Mononuclear cell (primary cell): ENCODE data around the gene GRB7. TPM values are rescaled to one million over a fixed set of nuclear protein-coding genes. Genes with fewer than 3 reads are reported as not detected.

Experiments used
- H3K27me3 ChIP-seq: 2 replicates; pipeline ENCODE4 v1.6.0; 2011; ENCODE audit warnings: low read length, control low read depth; ENCODE audit not compliant: insufficient read depth
- H3K4me1 ChIP-seq: 2 replicates; pipeline ENCODE4 v1.5.1; 2011; ENCODE audit warnings: mild to moderate bottlenecking, low read length, control low read depth; ENCODE audit not compliant: insufficient read depth
- H3K4me3 ChIP-seq: 2 replicates; pipeline ENCODE4 v1.5.1; 2011; ENCODE audit warnings: mild to moderate bottlenecking, low read length, moderate library complexity
- H3K9me3 ChIP-seq: 2 replicates; pipeline ENCODE4 v1.5.1; 2011; ENCODE audit warnings: low read depth, mild to moderate bottlenecking, control low read depth, low read length
- total RNA-seq: library from RNA; depleted of rRNA; stranded (reverse); fragments of >200 nt; gene quantifications from one replicate; pipeline ENCODE4 v1.2.3, GENCODE V29; 2012

Gene GRB7
- total RNA-seq, 1 donor = not detected

GRCh38 chr17:39781031-39781860 lies 43.5 kb downstream of the GRB7 start:
- Histone ChIP-seq H3K27me3 (no peaks in the 10 kb centered on the region), H3K4me3 (no peak overlapping the region), H3K9me3 (no peaks in the 10 kb centered on the region), H3K4me1 (peaks cover 58% of the 10 kb centered on the region)

- no peaks in the 10 kb centered on the region for H3K27me3 ChIP-seq
- H3K9me3 ChIP-seq = no peaks in the 10 kb centered on the region
- H3K4me1 ChIP-seq = peaks cover 57% of the 10 kb centered on the region
- no peak overlapping the region for H3K4me3 ChIP-seq
Observed at GRCh38 chr17:39781861-39782213, 44.1 kb downstream of the GRB7 start.

DNA sequence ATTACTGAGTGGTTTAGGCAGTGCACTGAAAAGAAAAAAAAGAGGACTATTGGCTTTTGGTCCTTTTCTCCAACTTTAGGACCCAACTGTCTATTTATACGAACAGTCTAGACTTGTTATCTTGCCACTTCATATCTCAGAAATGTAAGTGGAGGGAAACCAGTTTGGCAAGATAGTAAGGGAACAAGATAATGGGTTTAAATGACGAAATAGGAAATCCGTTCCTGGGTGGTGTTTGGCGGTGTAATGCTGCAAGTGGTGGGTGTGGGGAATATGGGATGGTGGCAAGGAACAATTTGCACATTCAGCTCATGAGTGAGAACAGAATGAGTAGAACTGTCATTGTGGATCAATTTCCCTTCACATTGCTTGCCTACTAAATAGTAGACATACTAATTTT lies 44.7 kb downstream of the GRB7 start:
- Histone ChIP-seq H3K9me3 (no peaks in the 10 kb centered on the region), H3K4me1 (peaks cover 57% of the 10 kb centered on the region), H3K4me3 (no peak overlapping the region), H3K27me3 (no peaks in the 10 kb centered on the region)

DNA sequence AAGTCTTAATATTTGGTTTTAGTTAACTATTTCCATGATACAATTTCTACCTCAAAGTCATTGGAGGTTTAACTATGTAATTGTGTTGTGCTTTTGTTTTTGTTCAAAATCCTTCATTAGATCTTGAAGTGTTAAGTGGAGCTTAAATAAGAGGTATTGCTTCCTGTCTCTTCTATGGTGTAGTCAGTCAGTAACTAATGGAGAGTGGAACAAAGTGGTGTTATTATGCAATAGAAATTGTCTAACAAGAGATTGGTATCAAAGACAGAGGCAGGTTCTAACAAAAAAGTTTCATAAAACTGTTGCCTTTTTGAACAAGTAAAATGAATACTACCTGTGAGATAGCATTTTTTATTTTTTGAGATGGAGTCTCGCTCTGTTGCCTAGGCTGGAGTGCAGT lies 45.2 kb downstream of the GRB7 start:
- Histone ChIP-seq H3K4me3 (no peak overlapping the region), H3K4me1 (peaks cover 52% of the 10 kb centered on the region), H3K9me3 (no peaks in the 10 kb centered on the region), H3K27me3 (no peaks in the 10 kb centered on the region)

- peaks cover 33% of the 10 kb centered on the region for H3K4me1 ChIP-seq
- no peak overlapping the region for H3K4me3 ChIP-seq
- no peaks in the 10 kb centered on the region for H3K27me3 ChIP-seq
- no peaks in the 10 kb centered on the region for H3K9me3 ChIP-seq
Observed at GRCh38 chr17:39787041-39787440, 49.3 kb downstream of the GRB7 start.

- H3K27me3 ChIP-seq = no peaks in the 10 kb centered on the region
- H3K4me3 ChIP-seq = no peak overlapping the region
- H3K9me3 ChIP-seq = no peaks in the 10 kb centered on the region
- H3K4me1 ChIP-seq = peaks cover 33% of the 10 kb centered on the region
Observed at GRCh38 chr17:39787743-39788484, 50.2 kb downstream of the GRB7 start.

DNA sequence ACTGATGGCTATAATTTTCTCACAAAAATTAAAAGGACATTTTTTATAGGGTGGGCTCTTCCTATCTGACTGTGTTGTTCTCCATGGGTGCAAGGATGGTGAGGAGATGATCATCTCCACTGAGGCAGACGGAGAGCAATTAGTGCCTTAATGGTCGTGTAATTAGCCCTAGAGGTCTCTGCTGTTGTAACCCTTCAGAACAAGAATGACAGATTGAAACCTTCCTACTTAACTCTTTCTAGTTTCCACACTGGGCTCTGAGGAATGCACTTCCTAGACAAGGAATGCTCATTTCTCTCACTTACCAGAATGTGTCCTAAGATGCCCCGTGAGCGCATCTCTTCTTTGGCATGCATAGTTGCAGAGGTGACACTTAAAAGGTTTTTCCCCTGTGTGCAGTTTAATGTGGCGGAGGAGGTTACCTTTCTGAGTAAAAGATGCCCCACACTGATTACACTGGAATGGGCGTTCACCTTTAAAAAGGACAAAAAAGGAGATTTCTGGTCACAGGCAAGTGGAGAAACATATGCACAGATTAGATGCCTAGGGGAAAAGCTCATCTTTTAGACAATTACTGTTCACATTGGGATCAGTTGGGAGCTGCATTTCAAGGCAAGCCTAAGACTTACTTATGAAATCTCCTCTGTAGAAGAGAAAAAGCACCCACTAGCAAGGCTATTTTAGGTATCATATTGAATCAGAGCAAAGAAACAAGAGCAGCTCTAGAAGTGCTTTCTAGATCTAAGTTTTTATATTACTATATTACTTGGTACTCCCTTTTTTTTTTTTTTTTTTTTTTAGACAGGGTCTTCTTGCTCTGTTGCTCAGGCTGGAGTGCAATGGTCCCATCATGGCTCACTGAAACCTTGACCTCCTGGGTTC lies 53.6 kb downstream of the GRB7 start:
- H3K27me3 ChIP-seq = no peaks in the 10 kb centered on the region
- no peaks in the 10 kb centered on the region for H3K9me3 ChIP-seq
- H3K4me1 ChIP-seq = peaks cover 47% of the 10 kb centered on the region
- no peak overlapping the region for H3K4me3 ChIP-seq

DNA sequence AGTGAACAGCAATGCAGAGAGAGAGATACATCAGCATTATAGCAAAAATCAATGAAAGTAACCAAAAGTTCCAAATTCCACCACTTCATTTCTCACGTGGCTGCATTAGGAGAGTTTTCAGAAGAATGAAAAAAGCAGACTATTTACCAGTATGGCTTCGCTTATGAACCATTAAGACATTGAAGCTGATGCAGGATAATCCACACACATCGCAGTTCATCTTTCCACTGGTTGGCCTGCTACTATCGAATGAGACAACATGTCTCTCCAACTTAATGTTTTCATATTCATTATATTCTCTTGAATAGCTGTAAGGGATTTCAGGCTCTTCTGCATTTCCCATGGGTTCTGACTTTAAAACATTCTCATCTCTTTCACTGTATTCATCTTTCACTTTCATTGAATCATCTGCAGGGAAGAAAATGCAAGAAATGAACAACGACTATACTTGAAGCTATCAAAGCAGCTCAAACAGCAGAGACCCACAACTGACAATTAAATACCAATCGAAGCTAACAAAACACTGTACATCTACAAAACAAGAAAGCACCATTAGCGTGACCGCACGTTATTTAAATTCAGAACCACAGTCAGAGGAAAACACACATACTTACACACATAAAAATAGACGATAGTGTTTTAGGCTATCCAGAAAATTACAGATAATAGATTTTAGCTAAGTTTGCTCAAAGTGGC lies 54.9 kb downstream of the GRB7 start:
- Histone ChIP-seq H3K4me1 (peaks cover 47% of the 10 kb centered on the region), H3K4me3 (no peak overlapping the region), H3K9me3 (no peaks in the 10 kb centered on the region), H3K27me3 (no peaks in the 10 kb centered on the region)

DNA sequence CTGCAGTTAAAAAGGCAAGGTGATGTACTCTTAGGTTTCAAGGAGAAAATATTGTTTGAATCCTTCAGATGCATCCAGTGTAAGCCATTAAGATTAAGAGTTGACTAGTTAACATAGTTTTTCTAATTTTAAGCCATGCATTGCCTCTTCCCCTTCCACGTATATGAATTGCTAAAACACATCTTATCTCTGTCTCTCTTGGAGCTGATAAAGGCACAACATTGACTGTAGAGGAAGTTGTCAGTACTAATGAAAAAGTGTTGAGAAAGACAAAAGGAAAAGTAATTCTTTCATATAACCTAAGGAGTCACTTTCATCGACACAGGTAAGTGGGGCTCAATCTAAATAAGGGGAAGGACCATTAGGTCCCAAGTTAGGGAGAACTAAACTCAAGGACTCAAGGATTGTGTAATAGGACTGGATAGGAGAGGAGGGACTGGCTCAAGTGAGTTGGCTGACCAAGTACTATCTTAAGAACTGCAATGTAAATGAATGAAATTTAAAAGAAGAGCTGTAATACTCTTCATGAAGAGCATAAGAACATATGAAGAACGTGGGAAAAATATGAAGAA lies 55.6 kb downstream of the GRB7 start:
- no peak overlapping the region for H3K4me3 ChIP-seq
- H3K9me3 ChIP-seq = no peaks in the 10 kb centered on the region
- no peaks in the 10 kb centered on the region for H3K27me3 ChIP-seq
- H3K4me1 ChIP-seq = peaks cover 47% of the 10 kb centered on the region

GRCh38 chr17:39794249-39794970 lies 56.7 kb downstream of the GRB7 start:
- no peak overlapping the region for H3K4me3 ChIP-seq

More at GRCh38 chr17:39794249-39794970, 56.7 kb downstream of the GRB7 start:
- Histone ChIP-seq H3K27me3 (no peaks in the 10 kb centered on the region), H3K4me1 (peaks cover 56% of the 10 kb centered on the region), H3K9me3 (no peaks in the 10 kb centered on the region)

Other genes starting within 250 kb of the GRB7 start
- gene NEUROD2, start 130.0 kb upstream of the GRB7 start, total RNA-seq = under 0.01 TPM
- not detected for gene PPP1R1B, start 111.0 kb upstream of the GRB7 start, total RNA-seq
- 31.8 TPM for gene STARD3, start 100.8 kb upstream of the GRB7 start, total RNA-seq
- gene TCAP, start 72.6 kb upstream of the GRB7 start, total RNA-seq = 1.0 TPM
- not detected for gene PNMT, start 69.5 kb upstream of the GRB7 start, total RNA-seq
- 6.4 TPM for gene PGAP3, start 49.9 kb upstream of the GRB7 start, total RNA-seq
- gene ERBB2, start 37.9 kb upstream of the GRB7 start, total RNA-seq = 10.2 TPM
- 21.6 TPM for gene MIEN1, start 7.4 kb upstream of the GRB7 start, total RNA-seq
- gene IKZF3, start 126.4 kb downstream of the GRB7 start, total RNA-seq = 47.5 TPM
- not detected for gene ZPBP2, start 130.3 kb downstream of the GRB7 start, total RNA-seq
- gene GSDMB, start 180.7 kb downstream of the GRB7 start, total RNA-seq = 10.7 TPM
- 57.3 TPM for gene ORMDL3, start 189.7 kb downstream of the GRB7 start, total RNA-seq
- not detected for gene LRRC3C, start 189.8 kb downstream of the GRB7 start, total RNA-seq
- gene GSDMA, start 225.1 kb downstream of the GRB7 start, total RNA-seq = 0.94 TPM
- gene PSMD3, start 242.9 kb downstream of the GRB7 start, total RNA-seq = 54.9 TPM